Colonic mucosa (tissue), 4 donors: Measurements from ENCODE around the gene OCRL. TPM values are rescaled to one million over a fixed set of nuclear protein-coding genes. Genes with fewer than 3 reads are reported as not detected.

ENCODE experiments used
- DNase-seq: peaks from one replicate; pipeline ENCODE4 v3.0.0-alpha.2; 2020
- H3K27ac ChIP-seq: fragments of 200-600 bp; one replicate; pipeline ENCODE4 v1.8.0; 2021
- H3K27me3 ChIP-seq: fragments of 200-600 bp; one replicate; pipeline ENCODE4 v1.8.0; 2021
- H3K36me3 ChIP-seq: fragments of 200-600 bp; one replicate; pipeline ENCODE4 v1.8.0; 2021
- H3K4me1 ChIP-seq: fragments of 200-600 bp; one replicate; pipeline ENCODE4 v1.8.0; 2021; ENCODE audit warnings: mild to moderate bottlenecking
- H3K4me3 ChIP-seq: fragments of 200-600 bp; one replicate; pipeline ENCODE4 v1.8.0; 2021
- H3K9ac ChIP-seq, 2 donors: one replicate each; pipeline ENCODE4 v1.7.0; 2013; ENCODE audit warnings: control low read depth in 2 of 2, low read depth in 2 of 2, low read length in 2 of 2
- H3K9me3 ChIP-seq: fragments of 200-600 bp; one replicate; pipeline ENCODE4 v1.8.0; 2021
- intact Hi-C: fragments of 100-400 bp; cut with DNase I; formaldehyde crosslinking; loops from one replicate; pipeline ENCODE4 v1.14.1; 2022
- total RNA-seq, 2 donors: library from RNA; stranded (reverse); fragmentation: NEBNext Ultra II Directional in 1 of 2; extraction: Animal tissue kit (Norgen Biotek cat#: 25700) in 1 of 2; gene quantifications; one replicate each; pipeline ENCODE4 v1.2.1, GENCODE V29; 2021
- TF ChIP-seq, protein P1 (sequence below): fragments of 200-600 bp; IDR thresholded peaks from one replicate; pipeline ENCODE4 v1.8.0; 2022; ENCODE audit warnings: antibody characterized with exemption, mild to moderate bottlenecking
- donor health status: healthy.
- donor health status: DM: no; HTN: no; CAD: no.
- donor health status: DM: no; HTN: no; CAD: no.

Gene OCRL
- total RNA-seq, 2 donors from 2014 or later: 26.2 to 32.8 TPM

DNA sequence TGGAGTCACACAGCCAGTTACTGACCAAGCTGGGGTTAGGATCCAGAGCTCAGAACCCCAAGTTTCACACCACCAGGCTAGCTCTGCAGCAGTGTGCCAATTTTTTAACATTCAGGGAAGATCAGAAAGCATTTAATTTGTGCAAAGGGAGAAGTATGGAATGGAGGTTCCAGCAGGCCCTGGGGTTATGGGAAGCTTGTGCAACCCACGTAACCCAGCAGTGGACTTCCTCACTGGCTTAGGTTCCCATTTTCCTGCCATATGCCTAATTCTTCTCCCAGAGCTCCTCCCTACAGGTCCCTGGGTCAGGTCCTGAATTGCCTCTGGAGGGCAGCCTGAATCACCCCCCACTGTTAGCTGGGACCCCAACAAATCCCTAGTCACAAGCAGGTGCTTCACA is 100.7 kb downstream of the OCRL start:
- no peak overlapping the region for H3K4me3 ChIP-seq
- no peak overlapping the region for H3K27ac ChIP-seq
- H3K36me3 ChIP-seq: no peaks in the 10 kb centered on the region
- H3K4me1 ChIP-seq: no peaks in the 10 kb centered on the region
- H3K9ac ChIP-seq: no peak overlapping the region
- H3K9me3 ChIP-seq: no peaks in the 10 kb centered on the region
- DNase-seq: no peak
- TF ChIP-seq, protein P1, sequence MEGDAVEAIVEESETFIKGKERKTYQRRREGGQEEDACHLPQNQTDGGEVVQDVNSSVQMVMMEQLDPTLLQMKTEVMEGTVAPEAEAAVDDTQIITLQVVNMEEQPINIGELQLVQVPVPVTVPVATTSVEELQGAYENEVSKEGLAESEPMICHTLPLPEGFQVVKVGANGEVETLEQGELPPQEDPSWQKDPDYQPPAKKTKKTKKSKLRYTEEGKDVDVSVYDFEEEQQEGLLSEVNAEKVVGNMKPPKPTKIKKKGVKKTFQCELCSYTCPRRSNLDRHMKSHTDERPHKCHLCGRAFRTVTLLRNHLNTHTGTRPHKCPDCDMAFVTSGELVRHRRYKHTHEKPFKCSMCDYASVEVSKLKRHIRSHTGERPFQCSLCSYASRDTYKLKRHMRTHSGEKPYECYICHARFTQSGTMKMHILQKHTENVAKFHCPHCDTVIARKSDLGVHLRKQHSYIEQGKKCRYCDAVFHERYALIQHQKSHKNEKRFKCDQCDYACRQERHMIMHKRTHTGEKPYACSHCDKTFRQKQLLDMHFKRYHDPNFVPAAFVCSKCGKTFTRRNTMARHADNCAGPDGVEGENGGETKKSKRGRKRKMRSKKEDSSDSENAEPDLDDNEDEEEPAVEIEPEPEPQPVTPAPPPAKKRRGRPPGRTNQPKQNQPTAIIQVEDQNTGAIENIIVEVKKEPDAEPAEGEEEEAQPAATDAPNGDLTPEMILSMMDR: no peak
- intact Hi-C loops: no loop called here
- no peaks in the 10 kb centered on the region for H3K27me3 ChIP-seq

DNA sequence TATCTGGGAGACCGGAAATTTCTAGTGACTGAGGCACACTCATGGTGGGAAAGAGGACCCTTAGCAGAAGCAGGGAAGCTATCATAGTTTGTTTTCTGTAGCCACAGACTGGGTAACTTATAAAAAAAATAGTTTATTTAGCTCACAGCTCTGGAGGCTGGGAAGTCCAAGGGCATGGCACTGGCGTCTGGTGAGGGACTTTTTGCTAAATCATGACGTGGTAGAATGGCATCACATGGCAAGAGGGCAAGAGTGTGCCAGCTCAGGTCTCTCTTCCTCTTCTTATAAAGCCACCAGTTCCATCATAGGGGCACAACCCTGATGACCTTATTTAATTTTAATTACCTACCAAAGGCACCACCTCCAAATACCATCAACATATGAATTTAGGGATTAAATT is 101.4 kb downstream of the OCRL start:
- no peaks in the 10 kb centered on the region for H3K9me3 ChIP-seq
- no peak overlapping the region for H3K9ac ChIP-seq
- H3K36me3 ChIP-seq: no peaks in the 10 kb centered on the region
- DNase-seq: no peak
- H3K27me3 ChIP-seq: no peaks in the 10 kb centered on the region
- TF ChIP-seq, protein P1: no peak
- H3K27ac ChIP-seq: no peak overlapping the region
- intact Hi-C loops: no loop called here
- no peak overlapping the region for H3K4me3 ChIP-seq
- no peaks in the 10 kb centered on the region for H3K4me1 ChIP-seq

DNA sequence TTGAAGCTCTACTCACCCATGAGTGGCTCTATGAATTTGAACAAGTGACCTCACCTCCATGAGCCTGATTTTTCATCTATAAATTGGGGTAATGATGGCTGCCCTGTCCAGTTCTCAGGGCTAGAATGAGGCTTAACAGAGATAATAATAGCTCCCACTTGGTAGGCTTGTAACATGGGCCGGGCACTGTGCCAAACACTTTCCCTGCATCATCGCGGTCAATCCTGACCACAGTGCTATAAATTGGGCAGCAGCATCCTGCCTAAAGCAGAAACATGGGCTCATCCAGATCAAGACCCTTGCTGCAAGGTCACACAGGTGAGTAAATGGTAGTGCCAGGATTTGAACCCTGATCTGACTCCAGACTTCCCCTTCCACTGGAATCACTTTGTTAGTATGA is 101.9 kb downstream of the OCRL start:
- Histone ChIP-seq H3K36me3 (no peaks in the 10 kb centered on the region), H3K27ac (no peak overlapping the region), H3K4me3 (no peak overlapping the region), H3K4me1 (no peaks in the 10 kb centered on the region), H3K9me3 (no peaks in the 10 kb centered on the region), H3K27me3 (no peaks in the 10 kb centered on the region), H3K9ac (no peak overlapping the region)
- TF ChIP-seq, protein P1: no peak
- DNase-seq: no peak
- intact Hi-C loops: no loop called here

Other genes with a start within 250 kb of the OCRL start
- gene SMARCA1, start 16.8 kb upstream of the OCRL start, total RNA-seq: 1 to 10 TPM; 3.0 to 8.6 TPM
- gene APLN, start 114.7 kb downstream of the OCRL start, total RNA-seq: 1 to 10 TPM in 1 of 2 donors, under 1 TPM in 1; 0.15 to 2.7 TPM
- gene XPNPEP2, start 198.7 kb downstream of the OCRL start, total RNA-seq: 10 to 100 TPM in 1 of 2 donors, 1 to 10 TPM in 1; 2.6 to 11.7 TPM
- gene SASH3, start 239.7 kb downstream of the OCRL start, total RNA-seq: 1 to 10 TPM; 2.9 to 4.5 TPM